Body of pancreas (tissue), 4 donors: ENCODE measurements around the gene SSR4. TPM values are rescaled to one million over a fixed set of nuclear protein-coding genes. Genes with fewer than 3 reads are reported as not detected.

Experiments used
- ATAC-seq: fragments of 150-250 bp; one replicate; pipeline ENCODE4 v1.9.1; 2016
- DNase-seq, 4 donors: peaks; one replicate each; pipeline ENCODE4 v3.0.0-alpha.2; 2019
- H3K27ac ChIP-seq, 4 donors: fragments of 200-600 bp; sonication (generic); 1 replicate in 3 of 4; 2 replicates in 1 of 4; pipeline versions ENCODE4 v1.5.1 to v1.6.1; 2016 to 2019; ENCODE audit warnings: mild to moderate bottlenecking in 1 of 4, mixed read lengths in 1 of 4, moderate library complexity in 1 of 4
- H3K27me3 ChIP-seq, 2 donors: fragments of 200-600 bp; sonication (generic); one replicate each; pipeline ENCODE4 v1.6.0; 2016; ENCODE audit warnings: mild to moderate bottlenecking in 1 of 2
- H3K36me3 ChIP-seq, 2 donors: fragments of 200-600 bp; sonication (generic); replicated peaks in 1 of 2; 2 replicates each; pipeline ENCODE4 v1.5.1; 2016; ENCODE audit warnings: low read depth in 2 of 2; ENCODE audit not compliant: insufficient read depth in 1 of 2
- H3K4me1 ChIP-seq: fragments of 200-600 bp; sonication (generic); one replicate; pipeline ENCODE4 v1.6.0; 2016
- H3K4me3 ChIP-seq, 2 donors: fragments of 200-600 bp; sonication (generic); 1 replicate in 1 of 2; 2 replicates in 1 of 2; pipeline ENCODE4 v1.5.1; 2016 to 2019
- H3K9me3 ChIP-seq, 3 donors: fragments of 200-600 bp; sonication (generic); 1 replicate in 2 of 3; 2 replicates in 1 of 3; pipeline ENCODE4 v1.5.1; 2016
- POLR2A ChIP-seq, 3 donors: fragments of 450-650 bp; IDR thresholded peaks; one replicate each; pipeline ENCODE4 v1.6.1; 2016; ENCODE audit warnings: antibody characterized with exemption in 3 of 3, mild to moderate bottlenecking in 2 of 3
- WGBS, 2 donors: methylation state at CpG; one replicate each; pipeline ENCODE4 v1.1.5; 2017; 5-methylcytosine and 5-hydroxymethylcytosine counted together
- intact Hi-C: fragments of 100-400 bp; cut with DNase I; formaldehyde crosslinking; loops from one replicate; pipeline ENCODE4 v1.15.1; 2023
- total RNA-seq, 2 donors: library from RNA; depleted of rRNA; stranded (reverse); fragments of >200 nt; gene quantifications; one replicate each; pipeline ENCODE4 v1.1.0, GENCODE V29; 2016
- TF ChIP-seq, protein P1 (sequence below), 7 experiments: fragments of 450-650 bp in 4 of 7; fragments of 200-600 bp in 3 of 7; sonication (generic) in 3 of 7; IDR thresholded peaks; one replicate each; pipeline ENCODE4 v1.5.1; 2016 to 2019; ENCODE audit warnings: antibody characterized with exemption in 7 of 7

SSR4 gene
- total RNA-seq, 2 donors from 2014 or later = 115 to 238 TPM

DNA sequence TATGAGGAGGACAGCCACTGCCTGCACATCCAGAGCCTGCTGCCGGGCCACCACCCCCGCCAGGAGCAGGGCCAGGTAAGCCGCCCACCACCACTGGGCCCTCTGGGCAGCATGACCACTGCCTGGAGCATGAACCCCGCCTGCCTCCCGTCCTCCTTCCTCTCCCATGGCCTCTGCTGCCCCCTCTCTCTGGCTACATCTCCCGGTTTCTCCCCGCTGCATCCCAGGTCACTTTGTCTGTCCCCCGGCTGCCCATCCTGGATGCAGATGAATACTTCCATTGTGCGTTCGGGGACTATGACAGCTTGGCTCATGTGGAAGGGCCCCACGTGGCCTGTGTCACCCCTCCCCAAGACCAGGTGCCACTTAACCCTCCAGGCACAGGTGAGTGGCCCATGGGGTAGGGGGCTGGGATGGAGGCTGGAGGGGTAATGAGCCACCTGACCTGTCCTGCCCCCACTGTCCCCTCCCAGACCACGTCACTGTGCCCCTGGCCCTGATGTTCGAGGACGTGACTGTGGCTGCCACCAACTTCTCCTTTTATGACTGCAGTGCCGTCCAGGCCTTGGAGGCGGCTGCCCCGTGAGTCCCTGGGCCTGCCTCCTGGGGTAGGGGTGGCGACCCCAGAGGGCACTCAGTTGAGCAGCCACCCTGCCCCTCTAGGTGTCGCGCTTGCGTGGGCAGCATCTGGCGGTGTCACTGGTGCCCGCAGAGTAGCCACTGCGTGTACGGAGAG is 24.4 kb upstream of the SSR4 start:
- no peaks in the 10 kb centered on the region for H3K36me3 ChIP-seq
- 70 to 80% methylated on average over 2 to 9 of the region's 25 CpGs for WGBS, 2 donors
- intact Hi-C loops = loop anchor here (5.0 kb wide), 1 partner anchor 172 kb away; the partner anchor contains the start of gene RENBP

DNA sequence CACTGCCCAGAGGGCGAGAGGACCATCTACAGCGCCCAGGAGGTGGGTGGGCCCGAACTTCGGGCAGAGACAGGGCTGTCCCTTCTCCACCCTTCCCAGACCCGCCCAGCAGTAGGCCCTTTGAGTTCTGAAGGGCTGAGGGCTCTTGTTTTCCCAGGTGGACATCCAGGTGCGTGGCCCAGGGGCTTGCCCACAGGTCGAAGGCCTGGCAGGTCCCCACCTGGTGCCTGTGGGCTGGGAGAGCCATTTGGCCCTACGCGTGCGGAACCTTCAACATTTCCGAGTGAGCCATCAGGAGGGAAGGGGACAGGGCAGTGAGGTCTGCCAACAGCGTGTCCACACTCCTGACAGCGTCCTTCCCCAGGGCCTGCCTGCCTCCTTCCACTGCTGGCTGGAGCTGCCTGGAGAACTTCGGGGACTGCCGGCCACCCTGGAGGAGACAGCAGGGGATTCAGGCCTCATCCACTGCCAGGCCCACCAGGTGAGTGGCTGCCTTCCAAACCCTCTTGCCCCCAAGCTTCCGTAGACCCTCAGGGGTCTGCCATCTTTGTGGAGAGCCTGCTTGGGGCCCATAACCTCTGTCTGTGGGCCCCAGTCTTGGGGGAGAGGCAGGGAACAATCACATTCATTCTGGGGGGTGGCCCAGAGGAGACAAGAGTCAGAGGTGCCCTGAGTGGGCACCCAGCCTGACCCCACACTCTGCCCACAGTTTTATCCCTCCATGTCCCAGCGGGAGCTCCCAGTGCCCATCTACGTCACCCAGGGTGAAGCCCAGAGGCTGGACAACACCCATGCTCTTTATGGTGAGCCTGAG is 23.7 kb upstream of the SSR4 start:
- no peak for ATAC-seq
- no peaks in the 10 kb centered on the region for H3K9me3 ChIP-seq
- no peaks in the 10 kb centered on the region for H3K36me3 ChIP-seq
- TF ChIP-seq POLR2A (IDR thresholded peaks at IDR 0.05) = no peak
- TF ChIP-seq, protein P1, sequence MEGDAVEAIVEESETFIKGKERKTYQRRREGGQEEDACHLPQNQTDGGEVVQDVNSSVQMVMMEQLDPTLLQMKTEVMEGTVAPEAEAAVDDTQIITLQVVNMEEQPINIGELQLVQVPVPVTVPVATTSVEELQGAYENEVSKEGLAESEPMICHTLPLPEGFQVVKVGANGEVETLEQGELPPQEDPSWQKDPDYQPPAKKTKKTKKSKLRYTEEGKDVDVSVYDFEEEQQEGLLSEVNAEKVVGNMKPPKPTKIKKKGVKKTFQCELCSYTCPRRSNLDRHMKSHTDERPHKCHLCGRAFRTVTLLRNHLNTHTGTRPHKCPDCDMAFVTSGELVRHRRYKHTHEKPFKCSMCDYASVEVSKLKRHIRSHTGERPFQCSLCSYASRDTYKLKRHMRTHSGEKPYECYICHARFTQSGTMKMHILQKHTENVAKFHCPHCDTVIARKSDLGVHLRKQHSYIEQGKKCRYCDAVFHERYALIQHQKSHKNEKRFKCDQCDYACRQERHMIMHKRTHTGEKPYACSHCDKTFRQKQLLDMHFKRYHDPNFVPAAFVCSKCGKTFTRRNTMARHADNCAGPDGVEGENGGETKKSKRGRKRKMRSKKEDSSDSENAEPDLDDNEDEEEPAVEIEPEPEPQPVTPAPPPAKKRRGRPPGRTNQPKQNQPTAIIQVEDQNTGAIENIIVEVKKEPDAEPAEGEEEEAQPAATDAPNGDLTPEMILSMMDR (IDR thresholded peaks at IDR 0.05) = no peak
- no peak overlapping the region for H3K27ac ChIP-seq
- no peak for DNase-seq
- WGBS, 2 donors = 95% methylated on average over 10 of the region's 18 CpGs; no CpG with 5 or more reads in 1 of the 2 donors
- H3K27me3 ChIP-seq = no peaks in the 10 kb centered on the region
- H3K4me3 ChIP-seq = no peak overlapping the region
- intact Hi-C loops = no loop called here
- H3K4me1 ChIP-seq = no peaks in the 10 kb centered on the region

More for the DNA sequence above, 24.4 kb upstream of the SSR4 start:
- DNase-seq = no peak
- Histone ChIP-seq H3K4me3 (no peak overlapping the region), H3K27me3 (no peaks in the 10 kb centered on the region), H3K27ac (no peak overlapping the region), H3K9me3 (no peaks in the 10 kb centered on the region), H3K4me1 (peaks cover under 1% of the 10 kb centered on the region)
- ATAC-seq = no peak
- TF ChIP-seq POLR2A (IDR thresholded peaks at IDR 0.05) = no peak
- TF ChIP-seq, protein P1 (IDR thresholded peaks at IDR 0.05) = no peak

DNA sequence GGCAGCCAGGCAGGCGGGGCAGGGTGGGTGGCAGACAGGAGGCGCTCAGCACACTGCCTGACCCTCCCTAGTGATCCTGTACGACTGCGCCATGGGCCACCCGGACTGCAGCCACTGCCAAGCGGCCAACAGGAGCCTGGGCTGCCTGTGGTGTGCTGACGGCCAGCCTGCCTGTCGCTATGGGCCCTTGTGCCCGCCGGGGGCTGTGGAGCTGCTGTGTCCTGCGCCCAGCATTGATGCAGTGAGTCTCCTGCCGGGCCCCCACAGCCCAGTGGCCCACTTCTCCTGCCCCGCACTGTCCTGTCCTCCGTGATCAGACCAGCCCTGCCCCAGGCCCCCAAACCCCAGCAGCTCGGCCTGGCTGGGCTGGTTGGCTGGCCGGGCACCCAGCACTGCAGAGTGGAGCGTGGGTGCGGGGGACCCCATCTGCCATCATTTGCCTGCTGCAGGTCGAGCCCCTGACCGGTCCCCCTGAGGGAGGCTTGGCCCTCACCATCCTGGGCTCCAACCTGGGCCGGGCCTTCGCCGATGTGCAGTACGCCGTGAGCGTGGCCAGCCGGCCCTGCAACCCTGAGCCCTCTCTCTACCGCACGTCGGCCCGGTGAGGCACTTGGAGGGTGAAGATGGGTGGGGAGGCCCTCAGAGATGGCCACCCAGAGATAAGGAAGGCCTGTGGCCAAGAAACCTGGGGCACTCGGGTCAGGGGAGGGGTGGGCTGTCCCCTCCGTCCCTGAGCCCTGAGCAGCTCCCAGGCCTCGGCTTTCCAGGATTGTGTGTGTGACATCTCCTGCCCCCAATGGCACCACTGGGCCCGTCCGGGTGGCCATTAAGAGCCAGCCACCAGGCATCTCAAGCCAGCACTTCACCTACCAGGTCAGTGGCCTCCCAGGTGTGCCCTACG is 22.8 kb upstream of the SSR4 start:
- WGBS, 2 donors = 69% methylated on average over 8 of the region's 37 CpGs; no CpG with 5 or more reads in 1 of the 2 donors
- H3K4me3 ChIP-seq = no peak overlapping the region
- TF ChIP-seq, protein P1 (IDR thresholded peaks at IDR 0.05) = no peak
- no peak for TF ChIP-seq POLR2A (IDR thresholded peaks at IDR 0.05)
- intact Hi-C loops = no loop called here
- H3K36me3 ChIP-seq = no peaks in the 10 kb centered on the region
- no peak for ATAC-seq
- H3K27me3 ChIP-seq = no peaks in the 10 kb centered on the region
- no peaks in the 10 kb centered on the region for H3K4me1 ChIP-seq
- DNase-seq = peak in 1 of 4 donors; percentile 3
- no peak overlapping the region for H3K27ac ChIP-seq
- no peaks in the 10 kb centered on the region for H3K9me3 ChIP-seq

DNA sequence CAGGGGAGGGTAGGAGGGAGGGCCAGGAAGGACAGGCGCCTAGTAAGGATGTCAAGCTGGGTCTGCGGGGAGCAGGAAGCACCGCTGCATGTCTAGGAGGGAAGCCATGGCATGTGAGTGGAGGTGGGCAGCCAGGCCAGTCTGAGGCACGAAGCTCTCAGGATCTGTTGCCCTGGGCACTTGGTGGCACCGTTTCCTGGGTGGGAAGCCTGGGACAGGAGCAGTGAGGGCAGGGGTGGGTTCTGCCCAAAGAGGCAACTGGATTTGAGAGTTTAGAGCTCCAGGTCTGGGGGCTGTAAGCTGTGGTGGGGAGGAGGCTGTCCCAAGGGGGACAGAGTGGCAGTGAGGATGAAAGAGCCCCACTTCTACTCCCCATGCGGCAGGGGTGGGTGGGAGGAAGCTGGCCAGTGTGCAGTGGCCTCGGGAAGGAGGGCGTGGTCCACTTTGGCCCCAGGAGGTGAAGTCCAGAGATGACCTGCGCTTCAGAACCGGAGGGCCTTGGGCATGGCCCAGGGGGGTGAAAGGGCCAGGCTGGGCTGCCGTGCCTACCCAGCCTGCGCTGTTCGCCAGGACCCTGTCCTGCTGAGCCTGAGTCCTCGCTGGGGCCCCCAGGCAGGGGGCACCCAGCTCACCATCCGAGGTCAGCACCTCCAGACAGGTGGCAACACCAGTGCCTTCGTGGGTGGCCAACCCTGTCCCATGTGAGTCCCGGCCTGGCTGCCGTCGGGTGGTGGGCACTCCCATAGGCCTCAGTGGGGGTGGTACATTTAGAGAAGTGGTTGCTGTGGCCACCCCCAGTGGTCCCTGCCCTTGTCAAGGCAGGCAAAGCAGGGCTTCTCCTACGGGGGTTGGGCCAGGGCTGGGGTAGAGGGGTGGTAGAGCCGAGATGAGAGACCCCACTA is 21.9 kb upstream of the SSR4 start:
- intact Hi-C loops = no loop called here
- Histone ChIP-seq H3K27me3 (no peaks in the 10 kb centered on the region), H3K9me3 (no peaks in the 10 kb centered on the region), H3K27ac (no peak overlapping the region), H3K4me1 (no peaks in the 10 kb centered on the region), H3K4me3 (no peak overlapping the region), H3K36me3 (no peaks in the 10 kb centered on the region)
- WGBS, 2 donors = 50 to 84% methylated on average over 2 to 11 of the region's 21 CpGs
- no peak for DNase-seq
- no peak for TF ChIP-seq POLR2A (IDR thresholded peaks at IDR 0.05)
- TF ChIP-seq, protein P1 (IDR thresholded peaks at IDR 0.05) = no peak
- no peak for ATAC-seq
